ENCODE results near the gene SEL1L3.
A peak's percentile ranks its signal among the peaks of the same experiment; 100 is the strongest.

Gene SEL1L3

GRCh38 chr4:25727711-25728493, 134.9 kb downstream of the SEL1L3 start:
- no peak for DNase-seq

GRCh38 chr4:25725870-25726269, 136.9 kb downstream of the SEL1L3 start:
- no peak for DNase-seq

GRCh38 chr4:25723409-25723808, 139.4 kb downstream of the SEL1L3 start:
- no peak for DNase-seq

GRCh38 chr4:25722964-25723363, 139.8 kb downstream of the SEL1L3 start:
- no peak for DNase-seq

GRCh38 chr4:25713812-25714211, 149.0 kb downstream of the SEL1L3 start:
- no peak for DNase-seq

- no peak for DNase-seq
Measured at GRCh38 chr4:25712611-25713010, 150.2 kb downstream of the SEL1L3 start.

GRCh38 chr4:25710637-25711036, 152.2 kb downstream of the SEL1L3 start:
- no peak for DNase-seq

GRCh38 chr4:25704516-25704915, 158.3 kb downstream of the SEL1L3 start:
- no peak for DNase-seq

- DNase-seq: no peak
Measured at GRCh38 chr4:25703731-25704388, 158.9 kb downstream of the SEL1L3 start.

- peak; percentile 4 for DNase-seq
Measured at GRCh38 chr4:25702848-25703247, 159.9 kb downstream of the SEL1L3 start.

- DNase-seq: no peak
Measured at GRCh38 chr4:25700661-25701060, 162.1 kb downstream of the SEL1L3 start.

- no peak for DNase-seq
Measured at GRCh38 chr4:25697516-25697915, 165.3 kb downstream of the SEL1L3 start.

Data from NCI-H1436 (cell line).